Embryonic facial prominence (tissue), 1 donor: ENCODE measurements around the gene VAPB.
"Not testable (repeated sequence)": the region's sequence is repeated elsewhere in the genome, so short reads cannot be mapped to it uniquely, and the experiment has no call there.

Source experiments
- DNase-seq: peaks from one replicate; pipeline ENCODE4 v3.0.0-alpha.2; 2016; ENCODE audit errors: extremely low spot score

Gene VAPB

DNA sequence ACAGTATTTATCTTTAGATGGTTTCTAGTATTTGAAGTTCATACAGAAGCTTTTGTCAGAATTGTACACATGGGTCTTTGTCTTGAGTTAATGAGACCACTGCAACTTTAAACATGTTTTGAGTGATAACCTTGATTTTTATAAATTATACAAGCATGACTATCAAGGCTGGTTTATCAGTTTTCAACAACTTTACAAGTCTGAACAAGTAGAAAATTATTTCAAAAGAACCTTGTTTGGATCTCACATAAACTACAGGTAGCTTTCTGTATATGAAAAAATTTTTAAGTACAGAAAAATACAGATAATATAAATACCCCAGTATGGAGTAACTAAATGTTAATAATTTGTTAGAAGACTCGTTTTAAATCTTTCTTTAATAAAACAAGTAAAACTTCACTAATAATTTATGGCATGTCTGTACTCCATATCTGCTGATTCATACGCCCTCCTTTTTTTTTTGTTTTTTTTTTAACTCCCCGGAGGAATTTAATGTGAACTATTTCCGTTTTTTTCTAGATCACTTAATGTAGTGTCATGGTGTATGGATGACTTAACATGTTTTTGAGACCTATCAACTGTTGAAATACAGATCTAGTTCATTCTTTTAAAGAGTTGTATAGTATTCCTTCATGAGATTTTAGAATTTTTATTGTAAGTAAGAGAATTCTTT is 18.3 kb downstream of the VAPB start:
- no peak for DNase-seq

DNA sequence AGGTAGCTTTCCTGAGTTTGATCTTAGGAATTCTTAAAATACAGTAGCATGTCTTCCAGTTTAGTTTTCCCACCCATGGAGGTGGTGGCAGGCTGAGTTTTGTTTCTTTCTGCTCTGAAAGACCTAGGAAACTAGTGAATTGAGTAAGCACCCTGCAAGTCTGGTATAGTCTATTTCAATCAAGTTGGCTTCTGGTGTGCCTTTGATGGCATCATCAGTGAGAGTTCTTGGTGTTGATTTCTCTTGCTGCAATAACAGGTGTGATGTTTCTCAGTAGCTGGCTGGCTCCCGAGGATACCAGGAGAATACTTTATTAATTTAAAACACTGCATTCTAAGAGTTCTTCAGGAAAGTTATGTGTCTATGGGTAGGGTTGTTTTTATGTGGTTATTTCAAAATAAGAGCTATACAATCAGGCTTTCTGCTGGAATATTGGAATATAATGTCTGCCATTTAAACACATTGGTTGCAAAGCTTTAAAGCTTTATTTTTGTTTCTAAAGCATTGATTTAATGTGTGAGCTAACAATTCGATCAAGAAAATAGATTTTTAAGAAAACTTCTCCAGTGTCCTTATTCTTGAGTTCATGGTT is 19.0 kb downstream of the VAPB start:
- DNase-seq, result no peak

DNA sequence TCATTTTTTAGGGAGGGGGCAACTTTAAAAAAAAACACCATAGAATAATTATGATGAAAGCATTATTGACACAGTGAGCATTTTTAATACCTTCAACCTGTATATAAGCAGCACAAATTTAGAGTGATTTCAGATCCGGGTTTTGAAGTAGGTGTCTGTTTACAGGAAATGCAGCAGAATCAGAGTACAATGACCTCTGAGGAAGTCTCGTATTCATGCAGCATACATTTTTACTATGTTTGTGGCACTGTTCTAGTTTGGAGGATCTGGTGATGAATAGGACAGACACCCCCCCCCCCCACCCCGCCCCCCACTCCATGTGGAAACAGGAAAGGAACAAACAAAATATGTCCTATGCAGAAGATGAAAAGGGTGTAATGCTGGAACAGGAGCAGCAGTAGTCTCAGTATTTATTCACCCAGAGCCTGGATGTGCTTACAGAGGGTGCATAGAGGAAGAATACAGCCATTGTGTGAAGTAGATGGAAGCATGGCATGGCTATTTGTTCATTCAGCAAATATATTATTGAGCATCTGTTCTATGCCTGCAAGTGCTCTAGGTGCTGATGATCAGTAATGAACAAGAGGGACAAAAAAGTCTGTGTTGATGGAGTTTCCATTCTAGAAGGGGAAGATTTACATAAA is 19.7 kb downstream of the VAPB start:
- no peak for DNase-seq

DNA sequence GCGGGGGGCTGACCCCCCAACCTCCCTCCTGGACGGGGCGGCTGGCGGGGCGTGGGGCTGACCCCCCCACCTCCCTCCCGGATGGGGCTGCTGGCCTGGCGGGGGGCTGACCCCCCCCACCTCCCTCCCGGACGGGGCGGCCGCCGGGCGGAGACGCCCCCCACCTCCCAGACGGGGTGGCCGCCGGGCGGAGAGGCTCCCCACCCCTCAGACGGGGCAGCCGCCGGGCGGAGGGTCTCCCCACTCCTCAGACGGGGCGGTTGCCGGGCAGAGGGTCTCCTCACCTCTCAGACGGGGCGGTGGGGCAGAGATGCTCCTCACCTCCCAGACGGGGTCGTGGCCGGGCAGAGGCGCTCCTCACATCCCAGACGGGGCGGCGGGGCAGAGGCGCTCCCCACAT is 25.2 kb downstream of the VAPB start:
- DNase-seq, result not testable (repeated sequence)

DNA sequence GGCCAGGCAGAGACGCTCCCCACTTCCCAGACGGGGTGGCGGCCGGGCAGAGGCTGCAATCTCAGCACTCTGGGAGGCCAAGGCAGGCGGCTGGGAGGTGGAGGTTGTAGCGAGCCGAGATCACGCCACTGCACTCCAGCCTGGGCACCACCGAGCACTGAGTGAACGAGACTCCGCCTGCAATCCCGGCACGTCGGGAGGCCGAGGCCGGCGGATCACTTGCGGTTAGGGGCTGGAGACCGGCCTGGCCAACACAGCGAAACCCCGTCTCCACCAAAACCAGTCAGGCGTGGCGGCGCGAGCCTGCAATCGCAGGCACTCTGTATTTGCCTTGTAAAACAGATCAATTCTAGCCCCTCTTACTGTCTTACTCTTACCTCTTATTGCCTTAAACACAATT is 25.8 kb downstream of the VAPB start:
- not testable (repeated sequence) for DNase-seq

DNA sequence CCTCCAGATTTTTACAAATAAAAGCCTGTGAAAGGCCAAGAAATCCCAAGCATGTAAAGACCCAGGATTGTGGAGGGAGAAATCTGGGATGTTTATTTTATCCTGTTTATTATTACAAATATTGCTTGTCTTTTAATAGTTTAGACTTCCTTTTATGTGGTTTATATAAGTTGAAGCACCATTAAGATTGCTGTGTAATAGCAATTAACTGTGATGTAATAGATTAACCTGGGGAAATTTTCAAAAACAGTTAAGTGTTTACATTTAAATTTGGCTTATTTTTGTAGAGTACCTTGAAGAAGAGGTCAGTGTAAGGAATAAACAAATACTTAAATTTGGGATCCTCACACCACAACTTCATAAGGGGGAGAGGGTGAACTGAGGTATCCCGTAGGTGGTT is 27.0 kb downstream of the VAPB start:
- DNase-seq, result no peak

DNA sequence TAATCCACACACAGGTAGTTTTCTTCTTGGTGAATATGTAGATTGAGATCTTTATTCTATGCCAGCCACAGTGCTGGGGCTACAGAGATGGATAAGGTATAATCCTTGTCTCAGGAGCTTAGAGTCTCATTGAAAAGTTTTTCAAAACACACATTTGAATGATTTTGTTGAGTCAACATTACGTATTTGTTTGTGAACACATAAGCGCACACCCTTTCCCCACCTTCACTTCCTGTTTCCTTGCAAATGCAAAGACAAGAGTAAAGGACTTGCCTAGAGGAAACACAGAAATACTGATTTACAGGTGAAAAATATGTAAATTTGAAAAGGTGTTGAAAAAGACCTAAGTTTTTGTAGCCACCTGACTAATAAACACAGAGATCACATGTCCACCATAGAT is 27.8 kb downstream of the VAPB start:
- no peak for DNase-seq

DNA sequence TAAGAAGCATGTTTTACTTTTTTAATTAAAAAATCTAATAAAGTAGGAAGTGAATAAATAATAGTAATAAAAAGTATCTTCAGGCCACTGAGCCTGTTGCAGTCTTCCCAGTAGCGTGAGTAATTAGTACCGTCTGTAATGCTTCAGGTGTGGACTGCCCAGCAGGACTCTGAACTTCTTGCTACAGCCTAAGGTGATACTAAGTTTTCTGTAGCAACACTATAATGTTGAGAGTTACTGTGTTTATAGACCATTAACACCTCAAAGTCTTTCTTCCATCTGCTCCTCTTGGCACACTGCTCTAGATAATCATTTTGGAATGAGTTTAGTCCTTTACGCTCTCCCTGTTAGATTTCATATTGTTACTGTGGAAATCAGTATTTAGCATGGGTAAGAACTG is 28.4 kb downstream of the VAPB start:
- no peak for DNase-seq

DNA sequence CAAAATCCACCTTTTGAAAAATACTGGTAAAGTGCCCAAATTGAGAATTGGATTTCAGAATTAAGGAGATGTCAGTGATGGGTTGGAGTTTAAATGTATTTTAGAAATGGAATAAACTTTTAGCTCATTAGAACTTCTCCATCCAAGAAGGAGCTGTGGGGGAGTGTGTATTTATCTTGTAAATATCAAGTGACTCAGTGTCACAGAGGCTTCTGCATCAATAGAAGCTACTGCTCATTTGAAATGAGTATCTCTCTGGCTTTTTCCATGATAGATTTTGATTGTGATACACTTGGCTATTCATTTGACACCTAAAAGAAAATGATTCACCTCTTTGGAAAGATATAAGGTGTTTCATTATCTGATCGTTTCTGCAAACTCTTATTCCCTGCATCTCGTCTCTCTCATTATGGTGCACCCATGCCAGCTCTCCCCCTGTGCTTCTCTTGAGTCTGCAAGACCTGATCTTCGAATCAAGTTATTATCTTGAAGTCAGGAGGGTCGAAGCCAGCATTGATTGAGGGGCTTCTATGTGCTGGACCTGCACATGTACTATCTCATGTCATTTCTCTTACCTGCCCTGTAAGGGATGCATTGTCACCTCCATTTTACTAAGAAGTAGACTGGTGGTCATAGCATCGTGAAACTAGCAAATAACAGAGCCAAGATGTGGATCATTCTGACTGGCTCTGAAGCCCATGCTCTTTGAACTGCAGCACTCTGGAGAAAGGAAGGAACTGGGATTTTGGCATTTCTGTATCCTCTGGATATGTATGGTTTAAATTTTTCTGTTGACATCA is 30.1 kb downstream of the VAPB start:
- no peak for DNase-seq

DNA sequence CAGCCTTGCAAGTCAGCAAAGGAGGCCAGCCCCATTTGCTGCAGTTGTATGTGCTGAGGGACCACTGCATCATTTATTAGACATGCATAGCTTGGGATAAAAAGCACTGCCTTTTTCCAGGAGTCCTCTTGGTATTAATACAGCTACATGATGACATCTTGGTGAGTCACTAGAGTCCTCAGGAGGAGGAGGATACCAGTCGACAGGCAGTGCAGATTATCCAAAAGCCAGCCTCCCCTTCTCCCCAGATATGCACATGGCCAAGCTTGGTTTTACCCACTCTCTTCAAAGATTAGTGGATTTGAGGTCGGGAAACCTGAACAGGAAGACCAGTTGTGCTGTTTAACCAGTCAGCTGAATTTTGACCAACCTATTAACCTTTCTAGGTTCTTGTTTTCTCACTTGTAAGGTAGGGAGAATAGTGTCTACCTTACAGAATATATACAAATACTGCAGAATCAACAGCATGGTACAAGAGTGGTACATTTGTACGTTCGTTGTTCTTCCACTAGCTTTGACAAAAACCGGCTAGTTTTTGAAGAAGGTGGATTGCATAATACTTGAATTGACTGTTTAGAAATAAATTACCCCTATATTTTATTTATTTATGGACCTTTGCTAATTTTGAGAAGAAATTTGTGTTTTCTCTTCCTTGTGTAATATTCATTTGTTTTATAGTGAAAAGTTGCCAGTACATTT is 31.9 kb downstream of the VAPB start:
- DNase-seq, result no peak

DNA sequence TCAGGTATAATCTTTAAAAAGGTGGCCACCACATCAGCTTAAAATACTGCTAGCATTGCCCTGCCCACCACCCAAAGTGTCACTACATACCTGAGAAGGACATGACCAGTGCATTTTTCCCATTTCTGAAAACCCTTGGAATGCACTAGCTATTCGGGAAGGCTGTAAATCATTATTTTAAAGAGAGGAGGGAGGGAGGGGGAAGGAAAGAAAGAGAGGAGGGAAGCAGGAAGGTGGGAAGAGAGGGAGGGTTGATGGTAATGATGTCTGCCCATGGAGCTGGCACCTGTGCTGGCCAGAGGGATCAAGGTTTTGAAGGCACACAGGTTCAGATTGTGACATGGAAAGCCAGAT is 32.4 kb downstream of the VAPB start:
- DNase-seq, result no peak

DNA sequence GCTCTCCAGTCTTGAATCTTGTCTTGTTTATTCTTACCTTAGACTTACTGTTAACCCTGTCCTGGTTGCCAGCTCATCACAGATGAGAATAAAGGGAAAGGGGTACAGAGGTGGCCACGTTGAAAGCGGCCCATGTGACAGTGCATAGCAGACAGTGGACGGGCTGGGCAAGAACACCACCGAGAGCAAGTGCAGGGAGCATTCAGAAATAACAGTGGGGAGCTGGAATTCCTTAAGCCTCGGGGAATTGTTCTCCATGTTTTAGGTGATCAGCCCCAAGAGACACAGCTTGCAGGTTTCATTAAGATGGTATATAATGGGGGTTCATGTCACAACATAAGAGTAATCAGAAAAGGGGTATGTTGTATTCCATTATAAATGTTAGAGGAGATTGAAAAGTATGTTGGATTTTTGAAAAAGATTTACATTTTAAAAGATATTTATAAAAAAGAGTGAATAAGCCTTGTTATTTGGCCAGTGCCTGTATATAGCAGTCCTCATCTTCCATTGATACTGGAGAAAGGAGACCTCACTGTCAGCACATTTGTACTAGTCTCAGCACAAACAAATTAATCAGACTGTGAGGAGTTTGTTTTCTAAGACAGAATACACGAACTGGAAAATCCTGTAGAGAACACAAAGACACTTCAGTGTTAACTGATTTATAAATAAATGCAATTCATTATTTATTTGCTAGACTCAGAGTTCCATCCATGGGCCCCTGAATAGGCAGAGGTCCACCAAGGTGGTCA is 35.4 kb downstream of the VAPB start:
- DNase-seq, result no peak

DNA sequence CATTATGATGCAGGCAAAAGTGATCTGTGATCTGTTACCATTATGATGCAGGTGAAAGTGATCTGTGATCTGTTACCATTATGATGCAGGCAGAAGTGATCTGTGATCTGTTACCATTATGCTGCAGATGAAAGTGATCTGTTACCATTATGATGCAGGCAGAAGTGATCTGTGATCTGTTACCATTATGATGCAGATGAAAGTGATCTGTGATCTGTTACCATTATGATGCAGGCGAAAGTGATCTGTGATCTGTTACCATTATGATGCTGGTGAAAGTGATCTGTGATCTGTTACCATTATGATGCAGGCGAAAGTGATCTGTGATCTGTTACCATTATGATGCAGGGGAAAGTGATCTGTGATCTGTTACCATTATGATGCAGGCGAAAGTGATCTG is 38.5 kb downstream of the VAPB start:
- DNase-seq, result not testable (repeated sequence)

DNA sequence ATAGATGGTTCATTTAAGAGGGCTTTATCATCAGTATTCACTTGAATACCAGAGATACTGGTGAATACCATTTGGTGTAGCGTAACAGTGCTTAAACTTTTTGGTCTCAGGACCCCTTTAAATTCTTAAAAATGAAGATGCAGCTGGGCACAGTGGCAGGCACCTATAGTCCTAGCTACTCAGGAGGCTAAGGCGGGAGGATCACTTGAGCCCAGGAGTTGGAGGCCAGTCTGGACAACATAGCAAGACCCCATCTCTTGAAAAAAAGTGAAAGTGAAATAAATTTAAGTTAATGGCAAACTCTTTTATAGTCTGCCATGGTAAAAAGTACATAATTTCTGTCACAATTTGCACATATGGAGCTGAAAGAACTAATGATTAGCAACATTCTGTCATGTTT is 39.3 kb downstream of the VAPB start:
- DNase-seq, result no peak

DNA sequence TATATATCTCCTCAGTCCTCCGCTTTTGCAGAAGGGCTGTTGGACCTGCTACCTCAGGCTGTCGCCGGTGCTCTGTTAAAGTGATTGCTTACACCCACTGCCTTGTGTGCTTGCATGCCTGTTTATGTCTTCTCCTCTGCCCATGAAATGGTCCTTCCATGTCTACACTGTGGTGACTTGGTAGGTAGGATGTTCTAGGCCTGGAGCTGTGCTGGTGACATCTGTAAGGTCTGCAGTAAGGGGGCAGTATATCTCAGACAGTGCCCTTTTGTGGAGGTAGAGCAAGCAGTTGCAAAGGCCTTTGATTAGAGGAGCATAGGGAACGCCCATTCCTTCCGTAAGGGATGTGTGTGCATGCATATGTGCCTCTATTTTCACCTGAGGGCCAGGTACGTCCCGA is 40.3 kb downstream of the VAPB start:
- DNase-seq, result no peak

DNA sequence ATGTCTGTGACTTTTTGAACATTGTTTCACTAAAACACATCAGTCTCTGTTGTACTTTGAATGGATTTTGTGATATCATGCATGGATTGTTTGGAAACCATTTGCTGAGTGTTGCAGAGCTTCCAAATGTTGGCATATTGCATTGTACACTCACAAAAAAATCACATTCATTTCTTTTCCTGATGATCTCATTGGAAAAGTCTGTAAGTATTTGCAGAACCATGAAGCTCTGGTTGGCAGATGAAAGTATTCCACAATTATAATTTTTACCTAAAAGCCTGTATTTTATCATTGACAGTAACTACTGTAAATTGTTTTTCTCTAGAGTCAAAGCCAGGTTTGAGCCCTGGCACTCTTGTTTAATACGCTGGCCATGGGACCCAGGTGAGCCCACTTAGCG is 42.1 kb downstream of the VAPB start:
- no peak for DNase-seq

DNA sequence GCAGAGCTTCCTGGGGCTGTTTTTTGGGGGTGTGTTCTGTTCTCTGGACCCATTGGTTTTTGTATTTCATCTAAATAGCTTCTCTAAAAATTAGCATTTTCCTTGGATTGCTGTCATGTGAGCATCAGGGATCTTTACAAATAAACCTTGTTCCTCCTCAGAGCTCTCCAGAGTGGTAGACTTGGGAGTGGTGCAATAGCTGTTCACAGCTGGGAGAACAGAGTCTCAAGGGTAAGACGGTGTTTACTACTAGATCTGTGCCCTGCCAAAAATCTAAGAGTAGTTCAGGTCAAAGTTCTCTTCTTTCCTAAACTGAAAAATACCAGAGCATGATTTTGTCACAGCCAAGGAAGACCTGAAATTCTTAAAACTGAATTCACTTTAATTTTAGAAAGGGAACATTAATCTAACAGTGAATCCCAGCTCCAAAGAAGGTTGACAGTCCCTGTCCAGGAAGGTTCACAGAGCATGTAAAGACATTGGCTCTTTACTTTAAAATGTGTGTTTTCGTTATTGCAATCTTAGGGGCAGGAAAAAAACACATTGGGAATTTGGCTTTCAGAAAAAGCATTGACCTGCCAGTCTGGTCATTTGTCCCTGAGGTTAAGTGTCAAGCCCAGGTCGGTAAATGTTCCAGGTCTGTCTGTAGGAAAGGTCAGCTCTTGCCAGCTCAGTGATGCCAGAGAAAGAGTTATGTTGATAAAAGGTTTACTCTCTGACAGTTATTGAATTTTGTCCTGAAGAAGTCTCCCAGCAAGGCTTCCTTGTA is 43.3 kb downstream of the VAPB start:
- no peak for DNase-seq

DNA sequence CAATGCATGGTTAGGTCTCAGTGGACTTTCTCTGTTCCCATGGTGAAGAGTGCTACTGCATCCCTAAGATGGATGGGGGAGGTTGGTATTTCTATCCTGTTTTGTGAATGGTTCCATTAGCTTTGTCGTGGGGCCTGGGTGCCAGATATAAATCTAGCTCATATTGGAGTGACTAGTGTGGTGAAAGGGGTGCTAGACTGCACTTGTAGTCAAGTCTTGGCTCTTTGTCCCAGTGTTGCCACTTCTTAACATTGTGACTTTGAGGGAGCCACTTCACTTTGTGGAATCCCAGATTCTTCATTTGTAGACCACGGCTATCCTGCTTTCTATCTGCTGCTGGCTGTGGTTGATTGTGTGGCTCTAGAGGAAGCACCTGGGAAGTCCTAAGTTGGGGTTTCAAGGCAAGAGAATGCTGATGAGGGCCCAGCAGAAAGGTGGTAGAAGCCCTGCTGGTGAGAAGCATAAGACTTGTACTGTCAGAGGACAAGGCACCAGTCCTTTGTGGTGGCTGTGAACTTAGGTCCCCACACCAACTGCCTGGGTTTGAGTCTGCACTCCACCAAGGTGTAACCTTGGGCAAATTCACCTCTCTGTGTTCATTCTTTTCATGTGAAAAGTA is 44.1 kb downstream of the VAPB start:
- DNase-seq, result no peak

DNA sequence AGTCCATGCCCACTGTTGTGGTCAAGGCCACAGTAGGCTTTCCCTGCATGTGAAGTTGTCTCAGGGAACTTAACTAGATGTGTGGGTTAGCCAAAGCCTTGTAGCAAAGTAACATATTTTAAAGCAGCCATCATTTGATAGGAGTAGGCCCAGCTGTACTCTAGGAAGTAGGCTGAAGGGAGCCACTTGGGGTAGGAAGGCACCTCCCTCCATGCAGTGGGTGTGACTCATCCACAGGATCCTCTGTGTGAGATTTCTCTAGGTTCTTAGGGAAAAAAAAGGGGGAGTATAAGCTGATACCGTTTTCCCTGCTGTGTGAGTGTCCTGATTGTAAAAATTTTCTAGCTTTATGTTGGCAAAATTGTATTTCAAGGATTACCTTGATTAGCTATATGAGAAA is 44.7 kb downstream of the VAPB start:
- no peak for DNase-seq

DNA sequence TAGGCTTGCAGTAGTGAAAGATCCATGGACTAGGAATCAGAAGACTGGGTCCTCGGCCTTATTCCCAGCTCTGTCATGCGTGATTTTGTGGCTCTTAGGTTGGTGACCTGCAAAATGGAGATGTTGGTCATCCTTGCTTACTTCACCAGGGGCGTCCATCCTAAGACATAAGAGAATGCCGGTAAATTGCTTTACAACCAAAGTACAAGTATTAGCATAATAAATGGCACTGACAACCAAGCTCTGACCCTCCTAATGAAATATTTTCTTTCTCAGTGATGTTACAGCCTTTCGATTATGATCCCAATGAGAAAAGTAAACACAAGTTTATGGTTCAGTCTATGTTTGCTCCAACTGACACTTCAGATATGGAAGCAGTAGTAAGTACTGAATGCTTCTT is 45.3 kb downstream of the VAPB start:
- DNase-seq, result no peak
